ENCODE data around the gene HMGN1.

HMGN1 gene

DNA sequence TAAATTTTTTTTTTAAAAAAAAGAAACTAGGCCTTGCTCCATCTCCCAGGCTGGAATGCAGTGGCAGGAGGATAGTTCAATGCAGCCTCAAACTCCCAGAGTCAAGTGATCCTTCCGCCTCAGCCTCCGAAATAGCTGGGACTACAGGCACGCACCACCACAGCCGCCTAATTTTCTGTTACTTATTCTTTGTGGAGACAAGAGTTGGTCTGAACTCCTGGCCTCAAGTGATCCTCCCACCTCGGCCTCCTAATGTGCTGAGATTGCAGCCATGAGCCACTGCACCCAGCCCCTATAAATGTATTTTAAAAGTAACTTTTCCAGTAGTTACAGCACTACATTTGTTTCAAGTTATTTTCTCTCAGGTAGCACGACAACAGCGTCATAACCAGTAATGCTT, 37.7 kb downstream of the HMGN1 start:
- in situ Hi-C loops (cut with MboI; ENCODE audit: low sequenced_read_pairs): no loop called here

DNA sequence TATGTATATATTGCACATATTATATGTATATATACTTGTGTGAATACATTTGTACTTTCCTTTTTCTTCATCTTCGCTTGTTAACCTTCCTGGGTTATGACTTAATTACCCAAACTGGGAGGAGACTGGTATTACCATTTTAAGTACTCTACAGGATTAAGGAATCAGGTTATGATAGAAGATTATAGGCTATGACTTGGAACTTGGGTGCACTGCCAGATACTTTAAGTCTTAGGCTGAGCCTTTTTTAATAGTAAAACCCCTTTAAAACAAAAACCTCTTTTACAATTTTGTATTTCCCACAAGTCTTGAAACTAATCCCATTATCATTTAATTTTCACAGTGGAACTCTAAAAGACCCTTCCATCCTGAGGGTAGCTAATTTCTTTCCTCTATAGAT, 41.4 kb downstream of the HMGN1 start:
- in situ Hi-C loops (cut with MboI; ENCODE audit: low sequenced_read_pairs): no loop called here

GRCh38 chr21:39300587-39300986, 48.3 kb downstream of the HMGN1 start:
- in situ Hi-C loops (cut with MboI; ENCODE audit: low sequenced_read_pairs): no loop called here

GRCh38 chr21:39296891-39297290, 52.0 kb downstream of the HMGN1 start:
- in situ Hi-C loops (cut with MboI; ENCODE audit: low sequenced_read_pairs): no loop called here
